Keratinocyte (primary cell): ENCODE measurements around the gene PLAAT2. TPM values are rescaled to one million over a fixed set of nuclear protein-coding genes. Genes with fewer than 3 reads are reported as not detected.

Experiments used
- DNase-seq: peaks from one replicate; pipeline ENCODE4 v3.0.0-alpha.2; 2011; ENCODE audit warnings: low read depth, missing footprints, low spot score
- FAIRE-seq: peaks from 2 replicates; lab custom pipeline; 2011; peaks lifted over from hg19 to GRCh38; lab: Jason Lieb, UNC
- H2AFZ ChIP-seq: 2 replicates; pipeline ENCODE4 v1.6.0; 2012; ENCODE audit warnings: low read length, control low read depth, inconsistent platforms; ENCODE audit not compliant: control insufficient read depth
- H3K27ac ChIP-seq: 2 replicates; pipeline ENCODE4 v1.5.1; 2011; ENCODE audit warnings: low read length; ENCODE audit not compliant: control insufficient read depth, insufficient read depth
- H3K27me3 ChIP-seq: 3 replicates; pipeline ENCODE4 v1.6.0; 2011; ENCODE audit warnings: low read length; ENCODE audit not compliant: control insufficient read depth, insufficient read depth; ENCODE audit errors: extremely low read depth
- H3K36me3 ChIP-seq, 2 experiments: 2 replicates in 1 of 2; 3 replicates in 1 of 2; pipeline ENCODE4 v1.5.1; 2011; ENCODE audit warnings: low read length in 2 of 2, mild to moderate bottlenecking in 1 of 2; ENCODE audit not compliant: control insufficient read depth in 2 of 2, insufficient read depth in 2 of 2; ENCODE audit errors: extremely low read depth in 1 of 2
- H3K4me1 ChIP-seq: 3 replicates; pipeline ENCODE4 v1.5.1; 2011; ENCODE audit warnings: low read length; ENCODE audit not compliant: control insufficient read depth, insufficient read depth; ENCODE audit errors: extremely low read depth
- H3K4me2 ChIP-seq: 3 replicates; pipeline ENCODE4 v1.6.0; 2011; ENCODE audit warnings: low read depth, low read length; ENCODE audit not compliant: control insufficient read depth, insufficient read depth; ENCODE audit errors: extremely low read depth
- H3K4me3 ChIP-seq, 3 experiments: fragments of 200-600 bp in 1 of 3; sonication (generic) in 1 of 3; 2 replicates in 2 of 3; 3 replicates in 1 of 3; pipeline ENCODE4 v1.5.1; 2011 to 2016; ENCODE audit warnings: low read length in 3 of 3, mild to moderate bottlenecking in 3 of 3, control low read depth in 2 of 3, inconsistent platforms in 1 of 3, low read depth in 1 of 3, mixed read lengths in 1 of 3, mixed run types in 1 of 3, moderate library complexity in 1 of 3; ENCODE audit not compliant: control insufficient read depth in 2 of 3, insufficient read depth in 2 of 3; ENCODE audit errors: extremely low read depth in 1 of 3
- H3K79me2 ChIP-seq: 2 replicates; pipeline ENCODE4 v1.6.0; 2012; ENCODE audit warnings: low read length; ENCODE audit not compliant: control insufficient read depth, insufficient read depth
- H3K9ac ChIP-seq: 3 replicates; pipeline ENCODE4 v1.6.0; 2011; ENCODE audit warnings: low read length; ENCODE audit not compliant: control insufficient read depth, insufficient read depth; ENCODE audit errors: extremely low read depth
- H3K9me1 ChIP-seq: 3 replicates; pipeline ENCODE4 v1.6.0; 2011; ENCODE audit warnings: low read length; ENCODE audit not compliant: control insufficient read depth, insufficient read depth; ENCODE audit errors: extremely low read depth
- H3K9me3 ChIP-seq: 2 replicates; pipeline ENCODE4 v1.5.1; 2012; ENCODE audit warnings: low read depth, low read length; ENCODE audit not compliant: control insufficient read depth
- H4K20me1 ChIP-seq: 3 replicates; pipeline ENCODE4 v1.6.0; 2011; ENCODE audit warnings: low read length; ENCODE audit not compliant: control insufficient read depth, insufficient read depth; ENCODE audit errors: extremely low read depth
- CTCF ChIP-seq, 3 experiments: IDR thresholded peaks in 1 of 3; conservative IDR thresholded peaks in 1 of 3; optimal IDR thresholded peaks in 1 of 3; 2 replicates in 2 of 3; 3 replicates in 1 of 3; pipeline versions ENCODE3 to v1.5.1; 2011; ENCODE audit warnings: low read length in 3 of 3, mild to moderate bottlenecking in 3 of 3, moderate library complexity in 2 of 3, control low read depth in 1 of 3, inconsistent platforms in 1 of 3; ENCODE audit not compliant: insufficient read depth in 2 of 3; ENCODE audit errors: extremely low read depth in 1 of 3
- EZH2 ChIP-seq: IDR thresholded peaks from one replicate; pipeline ENCODE4 v1.6.1; 2012; ENCODE audit warnings: inconsistent platforms, mild to moderate bottlenecking, low read length, moderate library complexity
- dilution Hi-C: fragments of 300-500 bp; cut with MboI; formaldehyde crosslinking; loops from one replicate; pipeline ENCODE4 v1.7.0; 2020; ENCODE audit warnings: low sequenced_read_pairs; ENCODE audit not compliant: extremely low pct_ligation_motif_present
- polyA plus RNA-seq, 5 experiments: library from polyadenylated mRNA; depleted of rRNA in 3 of 5; stranded (reverse) in 3 of 5; stranded (forward) in 1 of 5; unstranded in 1 of 5; fragments of >200 nt; gene quantifications; 1 replicate in 1 of 5; 2 replicates in 3 of 5; 3 replicates in 1 of 5; pipeline versions ENCODE4 v1.2.1 to v1.2.3, GENCODE V29; 2011 to 2012; ENCODE audit warnings: missing spikeins in 2 of 5, low read depth in 1 of 5, low replicate concordance in 1 of 5

The PLAAT2 gene
- polyA plus RNA-seq, 1 donor (not counting 4 experiments of a cell fraction or from before 2014, with no cell fraction given) = 0.29 TPM

DNA sequence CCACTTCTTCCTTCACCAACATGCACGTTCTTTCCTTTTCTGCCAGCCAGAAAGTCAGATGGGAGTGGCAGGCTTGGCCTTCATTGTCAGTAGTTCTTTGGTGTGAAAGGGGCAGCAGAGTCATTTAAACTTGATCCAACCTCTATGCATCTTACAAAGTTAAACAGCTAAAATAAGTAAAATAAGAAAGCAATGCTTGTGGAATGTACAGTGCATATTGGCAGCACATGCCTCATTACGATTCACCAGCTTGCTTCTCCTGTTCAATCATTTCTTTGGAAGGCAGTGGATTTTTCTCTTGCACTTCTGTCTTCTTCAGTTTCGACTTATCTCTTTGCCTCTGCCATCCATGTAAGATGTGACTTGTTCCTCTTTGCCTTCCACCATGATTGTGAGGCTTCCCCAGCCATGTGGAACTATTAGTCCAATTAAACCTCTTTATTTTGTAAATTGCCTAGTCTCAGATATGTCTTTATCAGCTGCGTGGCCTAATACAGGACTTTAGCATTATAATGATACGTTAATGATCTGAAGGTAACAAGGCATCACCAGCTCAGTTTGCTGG, 42.5 kb downstream of the PLAAT2 start:
- no peak overlapping the region for H3K4me2 ChIP-seq
- no peaks in the 10 kb centered on the region for H3K9me1 ChIP-seq

DNA sequence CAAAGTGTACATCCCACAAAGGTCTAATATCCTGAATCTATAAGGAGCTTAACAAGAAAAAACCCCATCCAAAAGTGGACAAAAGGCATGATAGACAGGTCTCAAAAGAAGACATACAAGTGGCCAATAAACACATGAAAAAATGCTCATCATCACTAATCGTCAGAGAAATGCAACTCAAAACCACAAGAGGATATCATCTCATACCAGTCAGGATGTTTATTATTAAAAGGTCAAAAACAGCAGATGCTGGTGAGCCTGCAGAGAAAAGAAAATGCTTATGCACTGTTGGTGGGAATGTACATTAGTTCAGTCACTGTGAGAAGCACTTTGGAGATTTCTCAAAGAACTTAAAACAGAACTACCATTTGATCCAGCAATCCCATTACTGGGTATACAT, 44.6 kb downstream of the PLAAT2 start:
- Histone ChIP-seq H3K4me2 (no peak overlapping the region), H3K9me3 (no peaks in the 10 kb centered on the region), H3K27ac (no peak overlapping the region), H4K20me1 (no peaks in the 10 kb centered on the region), H3K9ac (no peak overlapping the region), H3K4me3 (no peak overlapping the region), H3K79me2 (no peaks in the 10 kb centered on the region), H3K4me1 (no peaks in the 10 kb centered on the region), H3K9me1 (no peaks in the 10 kb centered on the region), H2AFZ (no peak overlapping the region), H3K36me3 (no peaks in the 10 kb centered on the region), H3K27me3 (no peaks in the 10 kb centered on the region)
- FAIRE-seq = no peak
- dilution Hi-C loops = no loop called here
- DNase-seq = no peak
- TF ChIP-seq EZH2 = no peak
- TF ChIP-seq CTCF (optimal IDR thresholded peaks at IDR 0.05 in 1 of 3, IDR thresholded peaks at IDR 0.05 in 1 of 3, conservative IDR thresholded peaks at IDR 0.05 in 1 of 3; ENCODE audit: extremely low read depth in 1 of 3, insufficient read depth in 2 of 3, low read length in 3 of 3) = no peak

More for the DNA sequence above, 42.5 kb downstream of the PLAAT2 start:
- no peaks in the 10 kb centered on the region for H3K79me2 ChIP-seq
- no peaks in the 10 kb centered on the region for H3K27me3 ChIP-seq
- no peaks in the 10 kb centered on the region for H3K9me3 ChIP-seq
- DNase-seq = no peak
- H3K4me3 ChIP-seq = no peak overlapping the region
- no peak overlapping the region for H3K27ac ChIP-seq
- TF ChIP-seq CTCF (optimal IDR thresholded peaks at IDR 0.05 in 1 of 3, IDR thresholded peaks at IDR 0.05 in 1 of 3, conservative IDR thresholded peaks at IDR 0.05 in 1 of 3; ENCODE audit: extremely low read depth in 1 of 3, insufficient read depth in 2 of 3, low read length in 3 of 3) = no peak
- no peak overlapping the region for H3K9ac ChIP-seq
- H3K4me1 ChIP-seq = no peaks in the 10 kb centered on the region
- dilution Hi-C loops = no loop called here
- H3K36me3 ChIP-seq = no peaks in the 10 kb centered on the region
- no peak overlapping the region for H2AFZ ChIP-seq
- H4K20me1 ChIP-seq = no peaks in the 10 kb centered on the region
- FAIRE-seq = no peak
